ENCODE data around the gene PFKFB1.
A peak's percentile ranks its signal among the peaks of the same experiment; 100 is the strongest.

Gene PFKFB1

GRCh38 chrX:55004231-55004630 lies 10.2 kb upstream of the PFKFB1 start:
- Histone ChIP-seq H3K9me3 (ENCODE audit: insufficient read depth, low read length) (no peaks in the 10 kb centered on the region), H3K36me3 (replicated peaks; ENCODE audit: low read depth, low read length) (peaks cover 41% of the 10 kb centered on the region), H3K27ac (ENCODE audit: low read length) (no peak overlapping the region), H3K4me2 (ENCODE audit: low read length) (no peak overlapping the region), H2AFZ (ENCODE audit: low read depth, low read length) (no peak overlapping the region), H3K9ac (ENCODE audit: low read length) (no peak overlapping the region), H3K4me1 (ENCODE audit: low read length) (peaks cover 12% of the 10 kb centered on the region), H3K27me3 (ENCODE audit: low read depth, low read length) (no peaks in the 10 kb centered on the region), H3K79me2 (ENCODE audit: low read length) (peaks cover 14% of the 10 kb centered on the region), H4K20me1 (ENCODE audit: insufficient read depth, low read length) (no peaks in the 10 kb centered on the region), H3K4me3 (ENCODE audit: low read length) (no peak overlapping the region)
- TF ChIP-seq EZH2phosphoT487 (IDR thresholded peaks at IDR 0.05; ENCODE audit: low read depth) (no peak), CTCF (IDR thresholded peaks at IDR 0.05; ENCODE audit: low read depth, low read length) (no peak)

GRCh38 chrX:54999717-55000598 lies 6.0 kb upstream of the PFKFB1 start, which contains the start of gene APEX2:
Gene APEX2 (plus strand): TSS chrX:55000363. CDS start chrX:55000423, 60 bp downstream.
- Histone ChIP-seq H3K79me2 (ENCODE audit: low read length) (peaks cover 14% of the 10 kb centered on the region), H2AFZ (ENCODE audit: low read depth, low read length) (peak within 1 kb of the TSS; percentile 82), H3K4me1 (ENCODE audit: low read length) (peaks cover 22% of the 10 kb centered on the region), H3K4me3 (ENCODE audit: low read length) (peak within 1 kb of the TSS; percentile 87), H3K27me3 (ENCODE audit: low read depth, low read length) (no peaks in the 10 kb centered on the region), H3K9ac (ENCODE audit: low read length) (peak within 1 kb of the TSS; percentile 86), H3K4me2 (ENCODE audit: low read length) (peak within 1 kb of the TSS; percentile 90), H4K20me1 (ENCODE audit: insufficient read depth, low read length) (no peaks in the 10 kb centered on the region), H3K36me3 (replicated peaks; ENCODE audit: low read depth, low read length) (peaks cover 30% of the 10 kb centered on the region), H3K27ac (ENCODE audit: low read length) (peak within 1 kb of the TSS; percentile 86), H3K9me3 (ENCODE audit: insufficient read depth, low read length) (no peaks in the 10 kb centered on the region)
- no peak for TF ChIP-seq EZH2phosphoT487 (IDR thresholded peaks at IDR 0.05; ENCODE audit: low read depth)
- TF ChIP-seq CTCF (IDR thresholded peaks at IDR 0.05; ENCODE audit: low read depth, low read length) = no peak

GRCh38 chrX:54995621-54996020 lies 1.6 kb upstream of the PFKFB1 start:
- no peak overlapping the region for H3K4me3 ChIP-seq (ENCODE audit: low read length)
- TF ChIP-seq EZH2phosphoT487 (IDR thresholded peaks at IDR 0.05; ENCODE audit: low read depth) (no peak), CTCF (IDR thresholded peaks at IDR 0.05; ENCODE audit: low read depth, low read length) (no peak)
- peaks cover 24% of the 10 kb centered on the region for H3K4me1 ChIP-seq (ENCODE audit: low read length)
- no peaks in the 10 kb centered on the region for H3K36me3 ChIP-seq (replicated peaks; ENCODE audit: low read depth, low read length)
- H3K9ac ChIP-seq (ENCODE audit: low read length) = no peak overlapping the region
- no peaks in the 10 kb centered on the region for H3K9me3 ChIP-seq (ENCODE audit: insufficient read depth, low read length)
- H3K27ac ChIP-seq (ENCODE audit: low read length) = no peak overlapping the region
- H3K27me3 ChIP-seq (ENCODE audit: low read depth, low read length) = no peaks in the 10 kb centered on the region
- no peak overlapping the region for H3K4me2 ChIP-seq (ENCODE audit: low read length)
- H4K20me1 ChIP-seq (ENCODE audit: insufficient read depth, low read length) = no peaks in the 10 kb centered on the region
- no peak overlapping the region for H2AFZ ChIP-seq (ENCODE audit: low read depth, low read length)
- peaks cover 4% of the 10 kb centered on the region for H3K79me2 ChIP-seq (ENCODE audit: low read length)

GRCh38 chrX:54994668-54995351 lies 822 bp upstream of the PFKFB1 start:
- no peaks in the 10 kb centered on the region for H3K27me3 ChIP-seq (ENCODE audit: low read depth, low read length)
- H3K9me3 ChIP-seq (ENCODE audit: insufficient read depth, low read length) = no peaks in the 10 kb centered on the region
- peaks cover 24% of the 10 kb centered on the region for H3K4me1 ChIP-seq (ENCODE audit: low read length)
- no peaks in the 10 kb centered on the region for H4K20me1 ChIP-seq (ENCODE audit: insufficient read depth, low read length)
- H3K4me3 ChIP-seq (ENCODE audit: low read length) = no peak overlapping the region
- H3K27ac ChIP-seq (ENCODE audit: low read length) = no peak overlapping the region
- no peaks in the 10 kb centered on the region for H3K79me2 ChIP-seq (ENCODE audit: low read length)
- H3K4me2 ChIP-seq (ENCODE audit: low read length) = peak overlapping the region; percentile 34
- no peak overlapping the region for H2AFZ ChIP-seq (ENCODE audit: low read depth, low read length)
- H3K36me3 ChIP-seq (replicated peaks; ENCODE audit: low read depth, low read length) = no peaks in the 10 kb centered on the region
- TF ChIP-seq CTCF (IDR thresholded peaks at IDR 0.05; ENCODE audit: low read depth, low read length) (no peak), EZH2phosphoT487 (IDR thresholded peaks at IDR 0.05; ENCODE audit: low read depth) (no peak)
- no peak overlapping the region for H3K9ac ChIP-seq (ENCODE audit: low read length)
